ENCODE results near the gene YWHAG. TPM values are rescaled to one million over a fixed set of nuclear protein-coding genes. Genes with fewer than 3 reads are reported as not detected.

Gene YWHAG
- total and polyA plus RNA-seq, 9 of the 15 experiments (the other 6 are each of a cell fraction or from before 2014, with no cell fraction given), result 30.4 to 246 (median 94.5) TPM

GRCh38 chr7:76381814-76382213 is 23.0 kb upstream of the YWHAG start:
- no peak overlapping the region for H3K27ac ChIP-seq (ENCODE audit: extremely low read depth, low read depth, low read length)
- H4K20me1 ChIP-seq (replicated peaks; ENCODE audit: control insufficient read depth, insufficient read depth, low read length), result no peaks in the 10 kb centered on the region
- no peak for ATAC-seq
- H3K9ac ChIP-seq (ENCODE audit: insufficient read depth in 1 of 2, low read depth in 2 of 2, low read length in 2 of 2), result no peak overlapping the region
- TF ChIP-seq, protein P1, sequence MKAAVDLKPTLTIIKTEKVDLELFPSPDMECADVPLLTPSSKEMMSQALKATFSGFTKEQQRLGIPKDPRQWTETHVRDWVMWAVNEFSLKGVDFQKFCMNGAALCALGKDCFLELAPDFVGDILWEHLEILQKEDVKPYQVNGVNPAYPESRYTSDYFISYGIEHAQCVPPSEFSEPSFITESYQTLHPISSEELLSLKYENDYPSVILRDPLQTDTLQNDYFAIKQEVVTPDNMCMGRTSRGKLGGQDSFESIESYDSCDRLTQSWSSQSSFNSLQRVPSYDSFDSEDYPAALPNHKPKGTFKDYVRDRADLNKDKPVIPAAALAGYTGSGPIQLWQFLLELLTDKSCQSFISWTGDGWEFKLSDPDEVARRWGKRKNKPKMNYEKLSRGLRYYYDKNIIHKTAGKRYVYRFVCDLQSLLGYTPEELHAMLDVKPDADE (conservative IDR thresholded peaks at IDR 0.05; ENCODE audit: control insufficient read depth, low read depth, low read length), result no peak
- TF ChIP-seq TEAD4 (IDR thresholded peaks at IDR 0.05; ENCODE audit: low read length), result peak; percentile 54
- no peak for TF ChIP-seq TEAD4 (CRISPR knock-in tag; IDR thresholded peaks at IDR 0.05; ENCODE audit: borderline replicate concordance)
- TF ChIP-seq ZBTB8A (IDR thresholded peaks at IDR 0.05; ENCODE audit: partially characterized antibody), result no peak
- TF ChIP-seq TEAD1 (CRISPR knock-in tag; IDR thresholded peaks at IDR 0.05), result peak in 1 of 2 experiments; percentile 75; a peak in 2 of 4 replicates
- TF ChIP-seq, protein P2, sequence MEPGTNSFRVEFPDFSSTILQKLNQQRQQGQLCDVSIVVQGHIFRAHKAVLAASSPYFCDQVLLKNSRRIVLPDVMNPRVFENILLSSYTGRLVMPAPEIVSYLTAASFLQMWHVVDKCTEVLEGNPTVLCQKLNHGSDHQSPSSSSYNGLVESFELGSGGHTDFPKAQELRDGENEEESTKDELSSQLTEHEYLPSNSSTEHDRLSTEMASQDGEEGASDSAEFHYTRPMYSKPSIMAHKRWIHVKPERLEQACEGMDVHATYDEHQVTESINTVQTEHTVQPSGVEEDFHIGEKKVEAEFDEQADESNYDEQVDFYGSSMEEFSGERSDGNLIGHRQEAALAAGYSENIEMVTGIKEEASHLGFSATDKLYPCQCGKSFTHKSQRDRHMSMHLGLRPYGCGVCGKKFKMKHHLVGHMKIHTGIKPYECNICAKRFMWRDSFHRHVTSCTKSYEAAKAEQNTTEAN (CRISPR knock-in tag; IDR thresholded peaks at IDR 0.05), result no peak
- TF ChIP-seq ZNF551 (CRISPR knock-in tag; IDR thresholded peaks at IDR 0.05), result no peak
- TF ChIP-seq CTCF (IDR thresholded peaks at IDR 0.05 in 2 of 3, conservative IDR thresholded peaks at IDR 0.05 in 1 of 3; ENCODE audit: insufficient read depth in 2 of 3, low read depth in 1 of 3, low read length in 3 of 3), result 0 out of 6 replicates have a peak, but pooled peaks of 1 of the 3 experiments have one; percentile 3
- peak; percentile 81 for TF ChIP-seq RBM25 (IDR thresholded peaks at IDR 0.05; ENCODE audit: low read depth, low read length, severe bottlenecking)
- TF ChIP-seq FOXP1 (CRISPR knock-in tag; IDR thresholded peaks at IDR 0.05), result no peak
- no TSS peak for BruUV-seq (replicated peaks)
- no peaks in the 10 kb centered on the region for H3K79me2 ChIP-seq (ENCODE audit: control insufficient read depth, insufficient read depth, low read length)
- WGBS (ENCODE audit: insufficient coverage, low coverage, missing lambda C conversion rate), result 92% methylated on average over 7 of the region's 7 CpGs
- H3K27me3 ChIP-seq (ENCODE audit: control insufficient read depth in 2 of 2, insufficient read depth in 2 of 2, low read length in 2 of 2), result no peaks in the 10 kb centered on the region
- in situ Hi-C loops (cut with MboI) (no loop called here), intact Hi-C loops (cut with micrococcal nuclease) (no loop called here)
- H3K9me1 ChIP-seq (ENCODE audit: control insufficient read depth, insufficient read depth, low read length), result no peaks in the 10 kb centered on the region
- ChIA-PET CTCF (ENCODE audit: low intra/inter-chr PET ratio) (no interaction called here), POLR2A (no interaction called here)
- no peak overlapping the region; the same call in 1 of the 2 replicates for H2AFZ ChIP-seq (ENCODE audit: low read depth, low read length)
- H3K4me1 ChIP-seq (replicated peaks in 1 of 2; ENCODE audit: control insufficient read depth in 2 of 2, insufficient read depth in 2 of 2, low read length in 2 of 2), result peaks cover 28 to 39% of the 10 kb centered on the region in 2 experiments
- H3K36me3 ChIP-seq (ENCODE audit: control insufficient read depth, insufficient read depth, low read length), result no peaks in the 10 kb centered on the region
- H3K9me3 ChIP-seq (replicated peaks; ENCODE audit: control insufficient read depth, insufficient read depth, low read depth, low read length), result no peaks in the 10 kb centered on the region
- no peak overlapping the region for H3K4me3 ChIP-seq
- DNase-seq (ENCODE audit: extremely low read depth in 1 of 4, low spot score in 3 of 4), result no peak
- no peak overlapping the region for H3K4me2 ChIP-seq (ENCODE audit: insufficient read depth, low read length)
- no peak for FAIRE-seq
